Measurements from ENCODE around the gene CYRIA.
A peak's percentile ranks its signal among the peaks of the same experiment; 100 is the strongest.

The CYRIA gene

DNA sequence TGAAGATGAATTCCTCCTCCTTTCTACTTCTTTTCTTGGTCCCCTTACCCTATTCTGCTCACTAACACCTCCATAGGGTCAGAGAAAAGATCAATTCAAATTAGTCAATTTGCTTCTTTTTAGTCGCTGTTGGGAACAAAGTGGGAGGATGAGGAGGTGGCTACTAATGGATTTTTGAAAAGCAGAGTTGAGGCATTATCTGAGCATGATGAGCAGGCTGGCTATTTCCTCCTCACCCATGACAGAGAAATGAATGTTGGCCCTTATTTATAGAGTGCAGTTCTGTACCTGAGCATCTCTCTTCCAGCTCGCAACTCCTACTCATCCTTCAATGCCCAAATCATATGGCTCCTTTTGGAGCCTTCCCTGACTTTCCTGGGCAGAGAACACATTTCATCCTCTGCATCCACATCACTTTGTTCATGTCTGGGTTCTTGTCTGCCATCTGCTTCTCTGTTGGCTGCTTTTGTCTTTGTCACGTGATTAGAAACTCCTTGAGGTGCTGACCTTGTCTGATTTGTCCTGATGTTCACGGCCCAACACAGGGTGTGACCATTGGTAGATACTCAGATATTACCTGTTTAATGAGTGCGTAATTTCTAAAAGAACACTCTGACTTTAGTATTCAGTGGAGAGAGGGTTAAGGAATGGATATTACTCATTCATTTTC, 45.9 kb downstream of the CYRIA start:
- H3K4me3 ChIP-seq (ENCODE audit: low read depth, low read length), result no peak overlapping the region
- TF ChIP-seq, protein P1, sequence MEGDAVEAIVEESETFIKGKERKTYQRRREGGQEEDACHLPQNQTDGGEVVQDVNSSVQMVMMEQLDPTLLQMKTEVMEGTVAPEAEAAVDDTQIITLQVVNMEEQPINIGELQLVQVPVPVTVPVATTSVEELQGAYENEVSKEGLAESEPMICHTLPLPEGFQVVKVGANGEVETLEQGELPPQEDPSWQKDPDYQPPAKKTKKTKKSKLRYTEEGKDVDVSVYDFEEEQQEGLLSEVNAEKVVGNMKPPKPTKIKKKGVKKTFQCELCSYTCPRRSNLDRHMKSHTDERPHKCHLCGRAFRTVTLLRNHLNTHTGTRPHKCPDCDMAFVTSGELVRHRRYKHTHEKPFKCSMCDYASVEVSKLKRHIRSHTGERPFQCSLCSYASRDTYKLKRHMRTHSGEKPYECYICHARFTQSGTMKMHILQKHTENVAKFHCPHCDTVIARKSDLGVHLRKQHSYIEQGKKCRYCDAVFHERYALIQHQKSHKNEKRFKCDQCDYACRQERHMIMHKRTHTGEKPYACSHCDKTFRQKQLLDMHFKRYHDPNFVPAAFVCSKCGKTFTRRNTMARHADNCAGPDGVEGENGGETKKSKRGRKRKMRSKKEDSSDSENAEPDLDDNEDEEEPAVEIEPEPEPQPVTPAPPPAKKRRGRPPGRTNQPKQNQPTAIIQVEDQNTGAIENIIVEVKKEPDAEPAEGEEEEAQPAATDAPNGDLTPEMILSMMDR (IDR thresholded peaks at IDR 0.05; ENCODE audit: borderline replicate concordance, insufficient read depth, low read depth, low read length), result no peak

DNA sequence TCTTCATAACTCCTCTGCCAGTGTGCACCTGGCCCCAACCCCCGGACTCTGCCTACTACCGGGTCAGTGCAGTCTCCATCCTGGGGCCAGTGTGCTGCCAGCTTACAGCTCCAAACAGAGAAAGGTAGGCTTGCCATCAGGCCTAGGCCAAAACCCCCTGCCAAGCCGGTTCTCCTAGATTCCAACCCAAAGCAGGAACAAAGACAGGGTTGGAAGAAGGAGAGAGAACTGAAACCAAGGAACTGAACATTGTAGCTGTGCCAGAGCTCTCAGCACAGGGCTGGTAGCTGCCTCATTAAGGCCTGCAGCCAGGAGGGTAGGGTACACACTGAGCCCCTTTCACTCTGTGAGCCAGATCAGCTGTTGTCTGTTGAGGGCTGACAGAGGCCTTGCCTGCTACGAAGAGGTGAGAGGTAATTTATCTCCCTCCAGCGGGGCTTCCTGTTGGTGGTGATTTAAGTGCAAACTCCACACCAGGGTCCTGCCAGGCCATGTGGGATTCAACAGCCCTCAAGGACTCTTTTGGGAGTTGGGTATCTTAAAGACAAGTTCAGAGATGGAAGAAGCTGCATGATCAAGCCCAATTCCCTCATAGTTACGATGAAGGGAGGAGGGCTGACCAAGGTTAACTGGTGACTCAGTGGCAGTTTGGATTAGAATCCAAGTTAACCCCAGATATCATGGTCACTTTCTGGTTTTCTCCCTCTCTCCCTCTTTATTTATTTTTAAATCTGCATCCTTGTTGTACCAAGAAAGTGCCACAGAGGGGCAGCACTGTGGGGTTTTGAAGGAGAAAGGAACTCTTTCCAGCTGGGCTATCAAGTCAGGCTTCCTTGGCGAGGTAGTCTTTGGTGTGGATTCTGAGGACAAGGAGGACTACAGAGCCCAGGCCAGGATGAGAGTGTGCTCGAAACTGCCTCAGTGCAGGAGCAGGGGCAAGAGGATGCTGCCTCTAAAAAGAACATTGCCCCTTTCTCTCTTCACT, 48.1 kb downstream of the CYRIA start:
- TF ChIP-seq, protein P1 (IDR thresholded peaks at IDR 0.05; ENCODE audit: borderline replicate concordance, insufficient read depth, low read depth, low read length), result peak; percentile 34; the same call in 1 of the 2 replicates
- no peak overlapping the region for H3K4me3 ChIP-seq (ENCODE audit: low read depth, low read length)
